KOPT-K1 (cell line): ENCODE measurements around the gene MAP3K7CL.

Source experiments
- H3K27ac ChIP-seq: fragments of 200-600 bp; sonication (generic); 2 replicates; pipeline ENCODE4 v1.5.1; 2016; ENCODE audit warnings: antibody characterized with exemption, mild to moderate bottlenecking, low read depth, low read length; ENCODE audit not compliant: poor library complexity, severe bottlenecking
- H3K36me3 ChIP-seq: fragments of 200-600 bp; sonication (generic); 2 replicates; pipeline ENCODE4 v1.5.1; 2017; ENCODE audit warnings: antibody characterized with exemption, mild to moderate bottlenecking, low read length, moderate library complexity; ENCODE audit not compliant: insufficient read depth
- H3K9me3 ChIP-seq: fragments of 200-600 bp; sonication (generic); 2 replicates; pipeline ENCODE4 v1.5.1; 2017; ENCODE audit warnings: antibody characterized with exemption, low read length, mild to moderate bottlenecking; ENCODE audit not compliant: insufficient read depth, poor library complexity, severe bottlenecking

The MAP3K7CL gene

DNA sequence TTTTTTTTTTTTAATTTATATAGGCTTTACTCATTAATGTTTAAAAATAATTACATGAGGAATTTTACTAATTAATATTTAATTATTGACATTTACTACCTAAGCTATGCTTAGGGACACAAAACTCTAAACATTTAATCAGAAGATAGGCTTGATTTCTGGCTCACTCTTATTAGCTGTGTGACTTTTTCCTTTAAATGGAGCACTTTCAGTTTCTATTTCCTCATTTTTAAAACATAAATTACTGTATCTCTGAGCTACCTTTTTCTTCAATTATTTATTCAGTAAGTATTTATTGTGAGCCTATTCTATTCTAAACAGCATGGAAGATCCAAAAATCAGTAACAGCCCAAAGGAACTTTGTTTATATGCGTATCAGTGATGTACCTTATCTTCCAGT is 40.5 kb downstream of the MAP3K7CL start:
- no peak overlapping the region for H3K27ac ChIP-seq
- no peaks in the 10 kb centered on the region for H3K9me3 ChIP-seq
- H3K36me3 ChIP-seq: no peaks in the 10 kb centered on the region

- no peaks in the 10 kb centered on the region for H3K36me3 ChIP-seq
- no peaks in the 10 kb centered on the region for H3K9me3 ChIP-seq
- no peak overlapping the region for H3K27ac ChIP-seq
Observed at GRCh38 chr21:29172282-29172681, 41.8 kb downstream of the MAP3K7CL start.

DNA sequence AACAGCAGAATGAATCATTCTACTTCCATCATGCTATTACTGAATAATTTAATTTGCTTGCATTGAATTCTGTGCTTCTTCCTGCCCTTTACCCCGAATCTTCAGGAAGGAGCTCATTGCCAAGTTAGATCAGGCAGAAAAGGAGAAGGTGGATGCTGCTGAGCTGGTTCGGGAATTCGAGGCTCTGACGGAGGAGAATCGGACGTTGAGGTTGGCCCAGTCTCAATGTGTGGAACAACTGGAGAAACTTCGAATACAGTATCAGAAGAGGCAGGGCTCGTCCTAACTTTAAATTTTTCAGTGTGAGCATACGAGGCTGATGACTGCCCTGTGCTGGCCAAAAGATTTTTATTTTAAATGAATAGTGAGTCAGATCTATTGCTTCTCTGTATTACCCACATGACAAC is 44.2 kb downstream of the MAP3K7CL start:
- Histone ChIP-seq H3K36me3 (no peaks in the 10 kb centered on the region), H3K27ac (no peak overlapping the region), H3K9me3 (no peaks in the 10 kb centered on the region)

GRCh38 chr21:29175408-29176134 is 45.1 kb downstream of the MAP3K7CL start:
- Histone ChIP-seq H3K27ac (no peak overlapping the region), H3K9me3 (no peaks in the 10 kb centered on the region), H3K36me3 (no peaks in the 10 kb centered on the region)

GRCh38 chr21:29176471-29177120 is 46.2 kb downstream of the MAP3K7CL start:
- H3K9me3 ChIP-seq: no peaks in the 10 kb centered on the region
- no peaks in the 10 kb centered on the region for H3K36me3 ChIP-seq
- H3K27ac ChIP-seq: no peak overlapping the region

GRCh38 chr21:29177800-29178199 is 47.4 kb downstream of the MAP3K7CL start:
- no peak overlapping the region for H3K27ac ChIP-seq
- H3K9me3 ChIP-seq: no peaks in the 10 kb centered on the region
- H3K36me3 ChIP-seq: no peaks in the 10 kb centered on the region

GRCh38 chr21:29178926-29179325 is 48.5 kb downstream of the MAP3K7CL start:
- Histone ChIP-seq H3K36me3 (no peaks in the 10 kb centered on the region), H3K27ac (no peak overlapping the region)

GRCh38 chr21:29179503-29179902 is 49.1 kb downstream of the MAP3K7CL start:
- no peaks in the 10 kb centered on the region for H3K36me3 ChIP-seq
- no peaks in the 10 kb centered on the region for H3K9me3 ChIP-seq
- H3K27ac ChIP-seq: no peak overlapping the region

More at GRCh38 chr21:29178926-29179325, 48.5 kb downstream of the MAP3K7CL start:
- H3K9me3 ChIP-seq: no peaks in the 10 kb centered on the region

GRCh38 chr21:29181799-29182470 is 51.5 kb downstream of the MAP3K7CL start:
- no peak overlapping the region for H3K27ac ChIP-seq

DNA sequence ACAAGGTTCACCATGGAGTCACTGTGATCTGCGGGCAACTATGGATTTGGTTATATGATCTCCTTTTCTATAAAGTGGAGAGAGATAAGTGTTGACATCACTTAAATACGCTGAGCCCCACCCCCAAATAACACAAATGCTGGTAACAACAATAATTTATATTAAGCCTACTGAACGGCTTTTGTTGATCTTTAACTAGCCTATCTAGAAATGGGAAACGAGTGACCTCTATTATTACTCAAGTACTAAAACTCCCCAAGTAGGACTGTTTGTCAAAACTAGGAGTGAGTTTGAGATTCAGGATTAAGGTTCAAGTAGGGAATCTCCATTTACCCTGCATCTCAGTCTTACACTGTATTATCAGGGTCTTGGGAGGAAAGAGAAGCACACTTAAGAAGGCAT is 52.2 kb downstream of the MAP3K7CL start:
- Histone ChIP-seq H3K27ac (no peak overlapping the region), H3K36me3 (no peaks in the 10 kb centered on the region), H3K9me3 (no peaks in the 10 kb centered on the region)

More at GRCh38 chr21:29181799-29182470, 51.5 kb downstream of the MAP3K7CL start:
- Histone ChIP-seq H3K9me3 (no peaks in the 10 kb centered on the region), H3K36me3 (no peaks in the 10 kb centered on the region)

- no peaks in the 10 kb centered on the region for H3K36me3 ChIP-seq
- H3K9me3 ChIP-seq: no peaks in the 10 kb centered on the region
- H3K27ac ChIP-seq: no peak overlapping the region
Observed at GRCh38 chr21:29184037-29184436, 53.6 kb downstream of the MAP3K7CL start.

- Histone ChIP-seq H3K36me3 (no peaks in the 10 kb centered on the region), H3K9me3 (no peaks in the 10 kb centered on the region), H3K27ac (no peak overlapping the region)
Observed at GRCh38 chr21:29185172-29185571, 54.7 kb downstream of the MAP3K7CL start.

- no peaks in the 10 kb centered on the region for H3K36me3 ChIP-seq
- no peaks in the 10 kb centered on the region for H3K9me3 ChIP-seq
- H3K27ac ChIP-seq: no peak overlapping the region
Observed at GRCh38 chr21:29185633-29186032, 55.2 kb downstream of the MAP3K7CL start.

DNA sequence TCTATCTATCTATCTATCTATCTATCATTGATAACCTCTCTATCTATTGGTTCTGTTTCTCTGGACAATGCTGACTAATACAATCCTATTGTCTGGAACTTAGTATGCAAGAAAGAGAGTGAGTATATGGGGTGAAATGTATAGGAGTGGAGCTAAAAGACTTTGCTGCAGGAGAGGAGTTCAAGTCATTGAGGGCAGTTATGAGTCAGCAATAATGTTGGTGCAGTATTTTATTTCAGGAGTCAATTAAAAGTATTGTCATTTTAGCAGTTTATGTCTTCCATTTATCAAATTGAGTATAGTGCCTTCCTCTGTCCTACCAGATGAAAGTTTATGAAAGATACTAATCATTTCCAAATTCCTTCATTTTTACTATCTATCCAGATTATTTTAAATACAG is 55.8 kb downstream of the MAP3K7CL start:
- Histone ChIP-seq H3K27ac (no peak overlapping the region), H3K36me3 (no peaks in the 10 kb centered on the region), H3K9me3 (no peaks in the 10 kb centered on the region)

DNA sequence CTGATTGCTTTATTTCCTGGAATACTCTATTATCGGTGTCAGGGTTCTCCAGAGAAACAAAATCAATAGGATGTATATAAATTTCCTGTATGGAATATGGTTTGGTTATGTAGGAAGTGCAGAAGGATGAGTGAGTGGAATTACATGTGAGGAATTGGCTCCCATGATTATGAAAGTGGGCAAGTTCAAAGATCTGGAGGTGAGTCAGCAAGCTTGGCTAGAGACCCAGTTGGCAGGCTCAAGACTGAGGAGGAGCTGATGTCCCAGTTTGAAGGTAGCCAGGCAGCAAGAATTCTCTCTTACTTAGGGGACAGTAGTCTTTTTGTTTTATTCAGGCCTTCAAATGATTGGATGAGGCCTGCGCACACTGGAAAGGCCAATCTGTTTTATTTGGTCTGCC is 57.5 kb downstream of the MAP3K7CL start:
- no peak overlapping the region for H3K27ac ChIP-seq
- H3K9me3 ChIP-seq: no peaks in the 10 kb centered on the region
- no peaks in the 10 kb centered on the region for H3K36me3 ChIP-seq
